ENCODE measurements around the gene ZNF532.

- TF ChIP-seq CTCF (optimal IDR thresholded peaks at IDR 0.05 in 1 of 3, IDR thresholded peaks at IDR 0.05 in 1 of 3, conservative IDR thresholded peaks at IDR 0.05 in 1 of 3; ENCODE audit: extremely low read depth in 1 of 3, insufficient read depth in 2 of 3, low read length in 3 of 3) (no peak), EZH2 (IDR thresholded peaks at IDR 0.05; ENCODE audit: low read length) (no peak)
Measured at GRCh38 chr18:58977801-58978200, 113.1 kb downstream of the ZNF532 start.

All from keratinocyte (primary cell).